Endothelial cell of umbilical vein (primary cell): ENCODE data around the gene AP1B1. TPM values are rescaled to one million over a fixed set of nuclear protein-coding genes. Genes with fewer than 3 reads are reported as not detected.
"Not testable (repeated sequence)": the region's sequence is repeated elsewhere in the genome, so short reads cannot be mapped to it uniquely, and the experiment has no call there.

Source experiments
- BruUV-seq: library from RNA; stranded (reverse); fragments of 400-500 nt; replicated peaks from 2 replicates; lab custom pipeline; 2021; lab: Mats Ljungman, UMichigan
- CTCF ChIA-PET: fragments of 300-600, 350-600 bp; sonication (Branson Sonifier 250); formaldehyde crosslinking; loops from one replicate; lab custom pipeline; 2021; ENCODE audit warnings: antibody characterized with exemption, inconsistent platforms; lab: Charles Lee
- POLR2A ChIA-PET: fragments of 300-600, 350-600 bp; sonication (Branson Sonifier 250); formaldehyde crosslinking; loops from one replicate; lab custom pipeline; 2021; ENCODE audit warnings: antibody characterized with exemption, inconsistent platforms; lab: Charles Lee
- DNase-seq: peaks from one replicate; pipeline ENCODE4 v3.0.0-alpha.2; 2011; ENCODE audit warnings: low read depth, low spot score
- FAIRE-seq: peaks from 2 replicates; lab custom pipeline; 2011; peaks lifted over from hg19 to GRCh38; lab: Jason Lieb, UNC
- H2AFZ ChIP-seq: 2 replicates; pipeline ENCODE4 v1.6.0; 2012; ENCODE audit warnings: low read depth, low read length, control low read depth, inconsistent platforms
- H3K27ac ChIP-seq: 2 replicates; pipeline ENCODE4 v1.5.1; 2011; ENCODE audit warnings: low read depth, mild to moderate bottlenecking, control low read depth, low read length, moderate library complexity; ENCODE audit not compliant: insufficient read depth
- H3K27me3 ChIP-seq, 2 experiments: 2 replicates each; pipeline versions ENCODE4 v1.6.0 to v1.6.1; 2011; ENCODE audit warnings: low read length in 2 of 2, mixed read lengths in 1 of 2; ENCODE audit not compliant: control insufficient read depth in 2 of 2, insufficient read depth in 2 of 2
- H3K36me3 ChIP-seq, 2 experiments: 2 replicates in 1 of 2; 3 replicates in 1 of 2; pipeline ENCODE4 v1.5.1; 2011; ENCODE audit warnings: low read length in 2 of 2, mild to moderate bottlenecking in 1 of 2, moderate library complexity in 1 of 2; ENCODE audit not compliant: control insufficient read depth in 2 of 2, insufficient read depth in 2 of 2; ENCODE audit errors: extremely low read depth in 1 of 2
- H3K4me1 ChIP-seq: 3 replicates; pipeline ENCODE4 v1.5.1; 2011; ENCODE audit warnings: mild to moderate bottlenecking, low read length; ENCODE audit not compliant: control insufficient read depth, insufficient read depth; ENCODE audit errors: extremely low read depth
- H3K4me2 ChIP-seq: 2 replicates; pipeline ENCODE4 v1.6.1; 2011; ENCODE audit warnings: low read length, control low read depth, mixed read lengths; ENCODE audit not compliant: insufficient read depth
- H3K4me3 ChIP-seq, 3 experiments: fragments of 200-600 bp in 1 of 3; sonication (generic), shearing (Covaris generic) in 1 of 3; replicated peaks in 1 of 3; 2 replicates each; pipeline ENCODE4 v1.5.1; 2011 to 2016; ENCODE audit warnings: control low read depth in 3 of 3, low read length in 3 of 3, mild to moderate bottlenecking in 2 of 3, inconsistent platforms in 1 of 3, low read depth in 1 of 3, moderate library complexity in 1 of 3; ENCODE audit not compliant: insufficient read depth in 1 of 3
- H3K79me2 ChIP-seq: 2 replicates; pipeline ENCODE4 v1.6.0; 2012; ENCODE audit warnings: low read length, inconsistent platforms; ENCODE audit not compliant: control insufficient read depth, insufficient read depth
- H3K9ac ChIP-seq: replicated peaks from 2 replicates; pipeline ENCODE3; 2011; ENCODE audit warnings: low read length, control low read depth; ENCODE audit not compliant: insufficient read depth; ENCODE audit errors: extremely low read depth
- H3K9me1 ChIP-seq: replicated peaks from 3 replicates; pipeline ENCODE4 v1.6.0; 2011; ENCODE audit warnings: mild to moderate bottlenecking, low read length; ENCODE audit not compliant: control insufficient read depth, insufficient read depth; ENCODE audit errors: extremely low read depth
- H3K9me3 ChIP-seq: replicated peaks from 2 replicates; pipeline ENCODE4 v1.5.1; 2012; ENCODE audit warnings: low read length, inconsistent platforms; ENCODE audit not compliant: control insufficient read depth, insufficient read depth
- H4K20me1 ChIP-seq: replicated peaks from 2 replicates; pipeline ENCODE3; 2011; ENCODE audit warnings: mild to moderate bottlenecking, low read length; ENCODE audit not compliant: control insufficient read depth, insufficient read depth; ENCODE audit errors: extremely low read depth
- POLR2A ChIP-seq: IDR thresholded peaks from 2 replicates; pipeline ENCODE4 v1.6.1; 2012; ENCODE audit warnings: low read depth, mild to moderate bottlenecking, control low read depth, low read length
- dilution Hi-C: fragments of 300-500 bp; cut with MboI; formaldehyde crosslinking; loops from one replicate; pipeline ENCODE4 v1.15.0; 2019; ENCODE audit warnings: low sequenced_read_pairs; ENCODE audit not compliant: extremely low pct_ligation_motif_present
- intact Hi-C: fragments of 100-400 bp; cut with micrococcal nuclease; formaldehyde crosslinking; loops from one replicate; pipeline ENCODE4 v1.10.0; 2022
- polyA plus RNA-seq, 4 experiments: library from polyadenylated mRNA; depleted of rRNA in 3 of 4; stranded (reverse) in 3 of 4; unstranded in 1 of 4; fragments of >200 nt; gene quantifications; 2 replicates each; pipeline versions ENCODE4 v1.2.1 to v1.2.3, GENCODE V29; 2011 to 2012; ENCODE audit warnings: missing spikeins in 1 of 4
- total RNA-seq: library from RNA; stranded (reverse); gene quantifications from 2 replicates; pipeline ENCODE4 v1.2.3, GENCODE V29; 2021

AP1B1 gene
- total and polyA plus RNA-seq, 2 donors (not counting 3 experiments of a cell fraction or from before 2014, with no cell fraction given), result 107 to 131 TPM

DNA sequence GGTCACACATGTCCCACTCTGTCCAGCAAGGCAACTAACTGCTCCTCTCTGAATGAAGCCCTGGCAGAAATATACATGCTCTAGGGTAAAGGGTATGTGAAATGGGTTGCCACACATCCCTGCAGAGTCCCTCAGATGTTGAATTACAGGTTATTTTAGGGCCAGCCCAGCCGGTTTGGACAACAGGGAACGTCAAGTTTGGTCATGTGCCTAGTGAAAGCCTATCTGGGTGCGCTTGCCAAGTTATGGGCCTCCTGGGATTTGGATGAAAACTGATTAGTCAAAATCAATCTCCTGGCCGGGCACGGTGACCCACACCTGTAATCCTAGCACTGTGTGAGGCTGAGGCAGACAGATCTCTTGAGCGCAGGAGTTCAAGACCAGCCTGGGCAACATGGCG, 10.4 kb downstream of the AP1B1 start:
- no TSS peak for BruUV-seq
- Histone ChIP-seq H4K20me1 (no peaks in the 10 kb centered on the region), H3K27ac (no peak overlapping the region), H3K79me2 (peaks cover 27% of the 10 kb centered on the region), H3K27me3 (no peaks in the 10 kb centered on the region), H3K9ac (no peak overlapping the region), H3K36me3 (peaks cover 2 to 7% of the 10 kb centered on the region in 2 experiments), H3K4me3 (no peak overlapping the region), H3K4me2 (no peak overlapping the region), H2AFZ (no peak overlapping the region), H3K9me3 (no peaks in the 10 kb centered on the region), H3K4me1 (peaks cover 22% of the 10 kb centered on the region), H3K9me1 (no peaks in the 10 kb centered on the region)
- dilution Hi-C loops, result no loop called here
- DNase-seq, result no peak
- ChIA-PET CTCF (no interaction called here), POLR2A (no interaction called here)
- no peak for TF ChIP-seq POLR2A
- no peak for FAIRE-seq
- intact Hi-C loops, result no loop called here

DNA sequence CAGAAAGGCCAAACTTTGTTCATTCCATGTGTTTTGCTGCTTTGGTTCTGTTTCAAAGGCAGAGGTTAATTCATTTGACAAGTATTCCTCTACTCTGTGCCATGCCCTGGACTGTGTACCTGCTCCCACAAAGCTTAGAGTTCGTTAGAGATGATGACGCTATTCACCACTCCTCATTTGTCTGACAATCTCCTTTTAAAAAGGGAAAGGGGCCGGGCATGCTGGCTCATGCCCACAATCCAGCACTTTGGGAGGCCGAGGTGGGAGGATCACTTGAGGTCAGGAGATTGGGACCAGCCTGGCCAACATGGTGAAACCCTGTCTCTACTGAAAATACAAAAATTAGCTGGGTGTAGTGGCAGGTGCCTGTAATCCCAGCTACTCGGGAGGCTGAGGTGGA, 11.7 kb downstream of the AP1B1 start:
- FAIRE-seq, BruUV-seq, POLR2A ChIA-PET: not testable (repeated sequence)

More for the DNA sequence above, 11.7 kb downstream of the AP1B1 start:
- DNase-seq, H3K9me3 ChIP-seq, H3K9ac ChIP-seq, H3K4me3 ChIP-seq, H3K36me3 ChIP-seq, H3K27me3 ChIP-seq, H3K4me2 ChIP-seq, dilution Hi-C loops, H4K20me1 ChIP-seq, H3K27ac ChIP-seq, H2AFZ ChIP-seq, intact Hi-C loops, H3K9me1 ChIP-seq: not testable (repeated sequence)
- H3K79me2 ChIP-seq, result peaks cover 24% of the 10 kb centered on the region
- CTCF ChIA-PET, result interaction anchor here (0.7 kb wide), 2 partner anchors 9 to 414 kb away, joined by 3 read pairs; no protein-coding TSS in a partner anchor
- peaks cover 13% of the 10 kb centered on the region for H3K4me1 ChIP-seq
